Hematopoietic multipotent progenitor cell treated with erythropoietin and hydrocortisone succinate and interleukin-3 and kit ligand, for 6 days (in vitro differentiated cells): ENCODE measurements around the gene STARD7.
"Not testable (repeated sequence)": the region's sequence is repeated elsewhere in the genome, so short reads cannot be mapped to it uniquely, and the experiment has no call there.

Experiments used
- DNase-seq: peaks from one replicate; pipeline ENCODE4 v3.0.0-alpha.2; 2015

The STARD7 gene

GRCh38 chr2:96146153-96146880 is 62.3 kb downstream of the STARD7 start:
- peak; percentile 58 for DNase-seq

- no peak for DNase-seq
Observed at GRCh38 chr2:96145848-96146152, 62.8 kb downstream of the STARD7 start.

GRCh38 chr2:96145036-96145847 is 63.4 kb downstream of the STARD7 start, which contains the start of gene DUSP2:
DUSP2 (minus strand) TSS chr2:96145440; CDS start chr2:96145354, 86 bp downstream.
- DNase-seq = peak; percentile 91

- DNase-seq = peak; percentile 47
Observed at GRCh38 chr2:96144481-96145035, 64.1 kb downstream of the STARD7 start.

GRCh38 chr2:96143848-96144480 is 64.7 kb downstream of the STARD7 start:
- DNase-seq = peak; percentile 49

- DNase-seq = no peak
Observed at GRCh38 chr2:96143231-96143847, 65.3 kb downstream of the STARD7 start.

- DNase-seq = no peak
Observed at GRCh38 chr2:96142217-96143113, 66.2 kb downstream of the STARD7 start.

GRCh38 chr2:96141624-96141967 is 67.0 kb downstream of the STARD7 start:
- DNase-seq = not testable (repeated sequence)

GRCh38 chr2:96140941-96141623 is 67.5 kb downstream of the STARD7 start:
- no peak for DNase-seq

- DNase-seq = no peak
Observed at GRCh38 chr2:96139181-96139758, 69.4 kb downstream of the STARD7 start.

- DNase-seq = peak; percentile 81
Observed at GRCh38 chr2:96138179-96139145, 70.2 kb downstream of the STARD7 start, which contains the start of gene ASTL. ASTL (minus strand) TSS chr2:96138502; CDS start chr2:96138436, 66 bp downstream.

GRCh38 chr2:96137321-96138178 is 71.1 kb downstream of the STARD7 start:
- no peak for DNase-seq

GRCh38 chr2:96136129-96136720 is 72.4 kb downstream of the STARD7 start:
- no peak for DNase-seq

- no peak for DNase-seq
Observed at GRCh38 chr2:96135621-96136020, 73.0 kb downstream of the STARD7 start.

GRCh38 chr2:96135171-96135570 is 73.5 kb downstream of the STARD7 start:
- DNase-seq = no peak
